HEK293T (cell line): ENCODE measurements around the gene PHF13.

Experiments used
- CTCF ChIA-PET: fragments of 350-600 bp; formaldehyde crosslinking; extraction: SDS; loops from one replicate; lab custom pipeline; 2021; ENCODE audit warnings: antibody characterized with exemption, inconsistent platforms; lab: Yijun Ruan, JAX
- POLR2A ChIA-PET: fragments of 350-600 bp; formaldehyde crosslinking; extraction: SDS; loops from one replicate; lab custom pipeline; 2020; ENCODE audit warnings: antibody characterized with exemption, inconsistent platforms; lab: Yijun Ruan, JAX
- DNase-seq: peaks from one replicate; pipeline ENCODE4 v3.0.0; 2012; ENCODE audit warnings: mixed read lengths; ENCODE audit errors: extremely low spot score
- ARNT ChIP-seq: fragments of 450-650 bp; IDR thresholded peaks from 2 replicates; pipeline ENCODE4 v1.6.1; 2017; ENCODE audit warnings: mild to moderate bottlenecking
- BHLHE40 ChIP-seq: fragments of 450-650 bp; IDR thresholded peaks from 2 replicates; pipeline ENCODE4 v1.6.1; 2016; ENCODE audit warnings: mild to moderate bottlenecking, moderate library complexity, borderline replicate concordance
- CTBP1 ChIP-seq: fragments of 450-650 bp; IDR thresholded peaks from 2 replicates; pipeline ENCODE4 v1.6.1; 2016; ENCODE audit warnings: borderline replicate concordance
- ELF4 ChIP-seq: fragments of 450-650 bp; IDR thresholded peaks from 2 replicates; pipeline ENCODE4 v1.6.1; 2017; ENCODE audit warnings: antibody characterized with exemption
- FOXA1 ChIP-seq: fragments of 450-650 bp; IDR thresholded peaks from 2 replicates; pipeline ENCODE4 v1.6.1; 2016; ENCODE audit warnings: mild to moderate bottlenecking
- FOXK2 ChIP-seq: fragments of 450-650 bp; IDR thresholded peaks from 2 replicates; pipeline ENCODE4 v1.6.1; 2016; ENCODE audit warnings: mild to moderate bottlenecking
- FOXM1 ChIP-seq: fragments of 450-650 bp; IDR thresholded peaks from 2 replicates; pipeline ENCODE4 v1.6.1; 2017; ENCODE audit warnings: mild to moderate bottlenecking, borderline replicate concordance
- HDGF ChIP-seq: fragments of 450-650 bp; IDR thresholded peaks from 2 replicates; pipeline ENCODE4 v1.6.1; 2017; ENCODE audit warnings: antibody characterized with exemption, borderline replicate concordance
- L3MBTL2 ChIP-seq: fragments of 450-650 bp; conservative IDR thresholded peaks from 2 replicates; pipeline ENCODE4 v1.6.1; 2016; ENCODE audit warnings: mild to moderate bottlenecking
- LEF1 ChIP-seq: fragments of 450-650 bp; IDR thresholded peaks from 2 replicates; pipeline ENCODE4 v1.6.1; 2017; ENCODE audit warnings: mild to moderate bottlenecking, borderline replicate concordance
- NFRKB ChIP-seq: fragments of 450-650 bp; IDR thresholded peaks from 2 replicates; pipeline ENCODE4 v1.6.1; 2016; ENCODE audit warnings: mild to moderate bottlenecking, moderate library complexity
- PKNOX1 ChIP-seq: fragments of 450-650 bp; IDR thresholded peaks from 2 replicates; pipeline ENCODE4 v1.6.1; 2016
- SP1 ChIP-seq: fragments of 450-650 bp; IDR thresholded peaks from 2 replicates; pipeline ENCODE4 v1.6.1; 2017
- SUZ12 ChIP-seq: fragments of 450-650 bp; IDR thresholded peaks from 2 replicates; pipeline ENCODE4 v1.6.1; 2016; ENCODE audit warnings: mild to moderate bottlenecking
- TARDBP ChIP-seq: fragments of 450-650 bp; IDR thresholded peaks from 2 replicates; pipeline ENCODE4 v1.6.1; 2016
- ZNF384 ChIP-seq: fragments of 450-650 bp; IDR thresholded peaks from 2 replicates; pipeline ENCODE4 v1.6.1; 2016

PHF13 gene

GRCh38 chr1:6666696-6667095, 53.2 kb downstream of the PHF13 start:
- ChIA-PET CTCF (no interaction called here), POLR2A (no interaction called here)
- DNase-seq, result no peak
- TF ChIP-seq LEF1, result no peak
- no peak for TF ChIP-seq HDGF
- no peak for TF ChIP-seq NFRKB
- TF ChIP-seq ZNF384, result no peak
- no peak for TF ChIP-seq L3MBTL2
- TF ChIP-seq ELF4, result no peak
- TF ChIP-seq FOXM1, result no peak
- TF ChIP-seq SUZ12, result no peak
- no peak for TF ChIP-seq CTBP1
- no peak for TF ChIP-seq BHLHE40
- no peak for TF ChIP-seq FOXA1
- no peak for TF ChIP-seq ARNT
- TF ChIP-seq TARDBP, result no peak
- no peak for TF ChIP-seq SP1
- TF ChIP-seq FOXK2, result no peak
- TF ChIP-seq PKNOX1, result no peak

GRCh38 chr1:6667139-6667538, 53.6 kb downstream of the PHF13 start:
- no peak for DNase-seq
- POLR2A ChIA-PET, result no interaction called here
- TF ChIP-seq LEF1 (no peak), ARNT (no peak), HDGF (no peak), FOXK2 (no peak), SP1 (no peak), L3MBTL2 (no peak), TARDBP (no peak), ELF4 (no peak), ZNF384 (no peak), BHLHE40 (no peak), FOXM1 (no peak), SUZ12 (no peak), PKNOX1 (no peak), CTBP1 (no peak), NFRKB (no peak), FOXA1 (no peak)
- CTCF ChIA-PET, result no interaction called here

GRCh38 chr1:6668503-6668902, 55.0 kb downstream of the PHF13 start:
- ChIA-PET POLR2A (no interaction called here), CTCF (no interaction called here)
- no peak for DNase-seq
- no peak for TF ChIP-seq L3MBTL2
- TF ChIP-seq LEF1, result no peak
- TF ChIP-seq ARNT, result no peak
- no peak for TF ChIP-seq ELF4
- no peak for TF ChIP-seq BHLHE40
- TF ChIP-seq PKNOX1, result no peak
- TF ChIP-seq FOXA1, result no peak
- no peak for TF ChIP-seq CTBP1
- no peak for TF ChIP-seq FOXK2
- no peak for TF ChIP-seq HDGF
- TF ChIP-seq SP1, result no peak

- ChIA-PET CTCF (interaction anchor here (0.5 kb wide), 1 partner anchor 25 kb away, joined by 4 read pairs; no protein-coding TSS in a partner anchor), POLR2A (no interaction called here)
- DNase-seq, result no peak
- TF ChIP-seq ELF4 (no peak), FOXK2 (no peak), TARDBP (no peak), ARNT (no peak), PKNOX1 (no peak), ZNF384 (no peak), SUZ12 (no peak), SP1 (no peak), L3MBTL2 (no peak), NFRKB (no peak), BHLHE40 (no peak), FOXA1 (no peak), LEF1 (no peak), CTBP1 (no peak), HDGF (no peak), FOXM1 (no peak)
Measured at GRCh38 chr1:6672558-6672957, 59.0 kb downstream of the PHF13 start.
